Epithelial cell of prostate (primary cell): ENCODE measurements around the gene SLC35F2.

Experiments
- DNase-seq: peaks from one replicate; pipeline ENCODE4 v3.0.0-alpha.2; 2011; ENCODE audit warnings: low read depth, low spot score
- H3K27ac ChIP-seq: fragments of 450-650 bp; 2 replicates; pipeline ENCODE4 v1.5.1; 2017; ENCODE audit warnings: mild to moderate bottlenecking

Gene SLC35F2

DNA sequence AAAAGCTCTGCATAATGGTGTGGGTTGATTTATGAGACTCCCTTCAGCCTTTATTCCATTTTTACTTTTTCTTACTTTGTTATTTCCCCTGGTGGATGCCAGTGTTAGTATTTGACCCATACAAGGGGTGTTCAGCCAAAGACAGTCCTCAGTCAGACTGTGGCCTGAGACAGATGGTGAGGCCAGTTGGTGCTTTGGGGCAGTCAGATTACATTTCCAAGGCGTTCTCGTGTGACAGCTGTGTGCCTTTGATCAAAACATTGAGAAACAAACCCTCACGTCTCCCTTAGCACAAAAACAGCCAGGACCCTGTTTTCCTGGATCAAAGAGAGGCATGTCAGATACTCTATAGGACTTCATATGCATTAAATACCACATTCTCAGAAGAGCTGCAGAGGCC is 115.4 kb downstream of the SLC35F2 start:
- DNase-seq: no peak
- H3K27ac ChIP-seq: no peak overlapping the region

DNA sequence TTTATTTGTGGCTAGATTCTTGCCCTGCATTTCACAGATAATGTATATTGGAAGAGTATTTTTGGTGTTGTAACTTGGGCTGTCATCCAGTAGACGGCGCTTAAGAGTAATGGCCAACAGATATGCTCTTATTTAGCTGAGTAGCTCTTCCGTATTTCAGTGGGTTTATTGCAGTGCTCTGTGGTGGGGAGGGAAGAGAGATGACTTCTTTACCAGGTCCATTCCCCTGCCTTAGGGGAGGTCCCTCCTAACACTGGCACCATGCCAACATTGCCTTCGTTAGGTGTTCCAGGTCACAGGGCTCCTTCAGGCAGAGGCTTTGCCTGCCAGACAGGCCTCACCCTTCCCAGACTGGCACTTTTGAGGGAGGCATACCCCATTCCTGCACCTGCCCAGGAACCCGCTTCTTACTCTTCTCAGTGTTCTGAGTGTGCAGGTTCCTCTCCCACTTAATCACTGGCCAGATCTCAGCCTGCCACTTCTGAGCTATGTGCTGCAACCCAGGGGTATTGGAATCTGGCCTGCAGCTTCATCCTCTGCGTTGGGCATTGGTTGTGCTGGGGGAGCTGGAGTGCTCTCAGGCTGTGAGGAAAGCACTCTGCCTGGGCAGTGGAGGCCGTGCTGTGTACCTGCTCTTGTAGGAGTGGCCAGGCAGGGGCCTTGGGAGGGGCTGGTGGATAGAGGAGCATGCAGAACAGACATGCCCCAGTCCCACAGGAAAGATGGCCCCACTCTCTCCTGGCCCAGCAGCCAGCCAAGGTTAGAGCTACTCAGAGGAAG is 117.4 kb downstream of the SLC35F2 start:
- no peak overlapping the region for H3K27ac ChIP-seq
- DNase-seq: no peak
